GM18508 (cell line): Measurements from ENCODE around the gene UBR7.
"Not testable (repeated sequence)": the region's sequence is repeated elsewhere in the genome, so short reads cannot be mapped to it uniquely, and the experiment has no call there.

ENCODE experiments used
- ATAC-seq: cut with Tn5 transposase; IDR thresholded peaks from one replicate; pipeline ENCODE4 v1.9.1; 2021; ENCODE audit warnings: moderate number of reproducible peaks; ENCODE audit not compliant: insufficient read depth, unreplicated experiment

Gene UBR7

GRCh38 chr14:93206793-93207467, at the start of gene UBR7, which contains the start of gene GON7:
Gene UBR7, plus strand, starts transcription at chr14:93207256. Its CDS starts 36 bp downstream, at chr14:93207292.
Gene GON7, minus strand, starts transcription at chr14:93207065. Its CDS starts 28 bp downstream, at chr14:93207037.
- ATAC-seq, result peak; percentile 48

- ATAC-seq, result not testable (repeated sequence)
Observed at GRCh38 chr14:93158349-93158748, 48.7 kb upstream of the UBR7 start.

GRCh38 chr14:93159625-93160352, 47.3 kb upstream of the UBR7 start:
- not testable (repeated sequence) for ATAC-seq

- ATAC-seq, result no peak
Observed at GRCh38 chr14:93160353-93160801, 46.7 kb upstream of the UBR7 start.

- no peak for ATAC-seq
Observed at GRCh38 chr14:93161411-93161940, 45.6 kb upstream of the UBR7 start.

DNA sequence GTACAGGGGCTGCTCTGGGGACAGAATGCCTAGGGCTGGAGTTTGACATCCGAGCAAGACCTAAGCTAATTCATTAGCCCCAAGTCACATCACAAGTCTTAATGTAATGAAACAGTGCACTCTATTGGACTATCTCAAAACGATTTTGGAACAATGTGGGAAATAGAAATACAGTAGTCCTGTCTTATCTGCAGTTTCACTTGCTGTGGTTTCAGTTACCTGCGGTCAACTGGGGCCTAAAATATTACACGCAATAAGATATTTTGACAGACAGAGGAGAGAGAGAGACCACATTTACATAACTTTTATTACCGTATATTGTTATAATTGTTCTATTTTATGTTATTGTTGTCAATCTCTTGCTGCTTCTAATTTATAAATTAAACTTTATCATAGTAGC, 43.5 kb upstream of the UBR7 start:
- ATAC-seq, result no peak

DNA sequence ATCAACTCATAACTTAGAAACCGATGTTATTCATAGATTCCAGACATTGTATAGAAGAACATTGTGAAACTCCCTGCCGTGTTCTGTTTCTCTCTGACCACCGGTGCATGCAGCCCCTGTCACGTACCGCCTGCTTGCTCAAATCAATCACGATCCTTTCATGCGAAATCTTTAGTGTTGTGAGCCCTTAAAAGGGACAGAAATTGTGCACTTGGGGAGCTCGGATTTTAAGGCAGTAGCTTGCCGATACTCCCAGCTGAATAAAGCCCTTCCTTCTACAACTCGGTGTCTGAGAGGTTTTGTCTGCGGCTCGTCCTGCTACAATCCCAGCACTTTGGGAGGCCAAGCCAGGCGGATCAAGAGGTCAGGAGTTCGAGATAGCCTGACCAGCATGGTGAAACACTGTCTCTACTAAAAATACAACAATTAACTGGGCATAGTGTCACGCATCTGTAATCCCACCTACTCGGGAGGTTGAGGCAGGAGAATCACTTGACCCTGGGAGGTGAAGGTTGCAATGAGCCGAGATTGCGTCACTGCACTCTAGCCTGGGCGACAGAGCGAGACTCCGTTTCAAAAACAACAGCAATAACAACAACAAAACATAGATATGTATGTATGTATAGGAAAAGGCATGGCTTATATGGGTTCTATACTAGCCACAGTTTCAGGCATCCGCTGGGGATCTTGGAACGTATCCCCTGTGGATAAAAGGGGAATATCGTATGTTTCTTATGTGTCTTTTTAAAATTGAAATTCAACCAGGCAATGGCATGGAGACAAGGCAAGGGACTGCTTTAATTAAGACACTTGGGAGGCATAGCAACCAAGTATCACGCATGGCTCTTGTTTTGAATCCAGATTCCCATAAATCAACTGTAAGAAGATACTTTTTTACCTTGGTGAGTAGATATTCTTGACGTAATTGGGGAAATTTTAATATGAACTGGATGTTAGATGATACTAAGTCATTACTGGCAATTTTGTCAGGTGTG, 41.5 kb upstream of the UBR7 start:
- ATAC-seq, result not testable (repeated sequence)

GRCh38 chr14:93168610-93169009, 38.4 kb upstream of the UBR7 start:
- ATAC-seq, result not testable (repeated sequence)

- not testable (repeated sequence) for ATAC-seq
Observed at GRCh38 chr14:93169619-93170018, 37.4 kb upstream of the UBR7 start.

- ATAC-seq, result not testable (repeated sequence)
Observed at GRCh38 chr14:93170141-93170540, 36.9 kb upstream of the UBR7 start.

- no peak for ATAC-seq
Observed at GRCh38 chr14:93171376-93171775, 35.7 kb upstream of the UBR7 start.

DNA sequence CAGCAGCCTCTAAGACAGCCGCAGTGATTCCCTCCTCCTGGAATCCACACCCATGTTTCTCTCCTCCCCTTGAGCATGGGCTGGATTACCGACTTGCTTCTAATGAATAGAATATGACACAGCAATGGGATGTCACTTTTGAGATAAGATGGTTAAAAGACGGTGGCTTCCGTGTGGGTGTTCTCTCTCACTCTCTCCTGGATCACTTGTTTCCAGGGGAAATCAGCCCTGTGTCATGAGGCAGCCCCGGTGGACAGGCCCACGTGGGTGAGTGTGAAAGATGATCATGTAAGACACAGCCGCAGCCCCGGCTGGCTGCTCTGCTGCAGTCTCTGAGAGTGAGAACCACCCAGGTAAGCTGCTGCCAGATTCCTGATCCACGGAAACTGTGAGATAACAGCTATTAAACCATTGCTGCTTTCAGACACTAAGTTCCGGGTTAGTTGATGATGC, 33.1 kb upstream of the UBR7 start:
- no peak for ATAC-seq

DNA sequence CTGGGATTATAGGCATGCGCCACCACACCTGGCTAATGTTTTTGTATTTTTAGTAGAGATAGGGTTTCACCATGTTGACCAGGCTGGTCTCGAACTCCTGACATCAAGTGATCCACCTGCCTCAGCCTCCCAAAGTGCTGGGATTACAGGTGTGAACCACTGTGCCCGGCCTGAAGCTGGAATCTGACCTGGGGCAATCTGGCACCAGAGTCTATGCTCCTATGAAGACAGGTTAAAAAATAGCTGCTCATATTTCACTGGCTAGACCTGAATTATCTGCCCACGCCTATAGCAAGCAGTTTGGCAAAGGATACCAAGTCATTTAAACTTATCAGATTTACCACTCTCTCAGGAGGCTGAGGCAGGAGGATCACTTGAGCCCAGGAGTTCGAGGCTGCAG, 32.3 kb upstream of the UBR7 start:
- not testable (repeated sequence) for ATAC-seq

GRCh38 chr14:93175492-93175891, 31.6 kb upstream of the UBR7 start:
- ATAC-seq, result no peak

GRCh38 chr14:93183596-93184317, 23.3 kb upstream of the UBR7 start:
- ATAC-seq, result no peak

DNA sequence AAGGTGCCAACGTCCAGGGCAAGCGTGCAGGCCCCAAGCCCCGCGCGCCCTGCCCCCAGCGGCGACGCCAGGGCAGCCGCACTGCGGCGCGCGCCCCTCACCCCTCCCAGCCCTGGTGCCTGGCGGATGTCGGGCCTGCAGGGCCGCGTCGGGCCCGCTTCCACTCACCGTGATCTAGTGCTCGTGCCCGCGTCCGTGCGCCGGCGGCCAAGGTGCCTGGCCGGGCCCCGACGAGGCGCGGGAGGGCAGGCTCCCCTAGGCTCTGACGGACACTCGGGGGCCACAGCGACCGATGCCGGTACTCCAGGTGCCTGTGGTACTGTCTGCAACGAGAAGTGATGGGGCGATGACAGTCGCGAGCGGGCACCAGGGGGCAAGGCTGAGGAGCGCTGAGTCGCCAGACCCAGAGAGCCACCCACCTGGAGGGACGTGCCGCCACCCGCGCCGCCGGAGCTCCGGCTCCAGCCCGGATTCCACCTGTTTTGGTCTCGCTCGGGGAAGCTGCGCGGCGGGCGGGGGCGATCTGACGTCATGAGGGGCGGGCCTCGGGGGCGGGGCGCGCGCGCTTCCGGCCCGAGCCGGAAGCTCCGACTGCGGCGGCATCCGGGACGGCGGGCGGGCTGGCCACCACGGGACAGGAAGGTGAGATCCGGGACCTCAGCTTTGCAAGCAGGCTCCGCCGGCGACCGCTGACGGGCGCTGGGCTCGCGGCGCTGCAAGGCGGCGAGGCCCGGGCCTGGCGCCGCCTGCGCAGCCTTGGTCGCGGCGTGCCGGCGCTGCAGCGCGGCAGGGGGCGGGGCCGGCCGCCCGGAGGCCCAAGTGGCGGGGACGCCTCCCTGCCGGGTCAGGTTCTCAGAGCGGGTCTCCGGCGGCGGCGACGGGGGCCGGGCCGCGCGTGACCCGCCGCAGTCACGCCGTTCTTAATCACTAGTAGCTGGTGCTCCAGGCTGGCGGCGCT, 22.4 kb upstream of the UBR7 start, which contains the start of the genes LYSET and MOAP1:
Gene LYSET, plus strand, starts transcription at position 927 of the 958 bp plus-strand sequence. CDS start 89 bp downstream, outside the sequence.
Gene MOAP1, minus strand, starts transcription at position 507 of the 958 bp plus-strand sequence. CDS start 655 bp downstream, outside the sequence.
- ATAC-seq, result peak; percentile 37

GRCh38 chr14:93185349-93185720, 21.7 kb upstream of the UBR7 start:
- no peak for ATAC-seq

DNA sequence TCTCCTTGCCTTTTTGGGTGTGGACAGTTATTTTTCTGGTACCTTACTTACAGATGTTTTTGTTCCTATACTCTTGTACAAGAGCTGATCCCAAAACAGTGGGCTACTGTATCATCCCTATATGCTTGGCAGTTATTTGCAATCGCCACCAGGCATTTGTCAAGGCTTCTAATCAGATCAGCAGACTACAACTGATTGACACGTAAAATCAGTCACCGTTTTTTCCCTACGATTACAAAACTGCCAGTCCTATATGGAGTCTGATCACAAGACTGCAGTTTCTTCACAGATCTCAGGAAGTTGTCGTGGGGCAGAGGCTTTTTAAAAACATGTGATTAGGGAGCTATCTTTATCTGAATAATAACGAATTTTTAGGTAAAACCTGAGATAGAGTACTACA, 20.6 kb upstream of the UBR7 start:
- no peak for ATAC-seq
